T47D (cell line): ENCODE data around the gene KDM5A.
"Not testable (repeated sequence)": the region's sequence is repeated elsewhere in the genome, so short reads cannot be mapped to it uniquely, and the experiment has no call there.

ENCODE experiments used
- DNase-seq, 2 experiments: peaks; one replicate each; pipeline versions ENCODE4 v3.0.0 to v3.0.0-alpha.2; 2011 to 2012; ENCODE audit warnings: low read depth in 1 of 2, low spot score in 1 of 2
- JUND ChIP-seq: IDR thresholded peaks from 2 replicates; pipeline ENCODE4 v1.6.1; 2012; ENCODE audit warnings: low read depth
- in situ Hi-C: cut with HindIII; loops from 2 replicates; pipeline ENCODE4 v1.10.0; 2016; ENCODE audit warnings: low sequenced_read_pairs, low pct_unique_long_range_greater_than_20kb

The KDM5A gene

GRCh38 chr12:238736-239398, 150.3 kb downstream of the KDM5A start:
- no peak for TF ChIP-seq JUND
- in situ Hi-C loops, result no loop called here
- no peak for DNase-seq

- no peak for TF ChIP-seq JUND
Observed at GRCh38 chr12:238116-238515, 151.0 kb downstream of the KDM5A start.

GRCh38 chr12:237026-237815, 151.9 kb downstream of the KDM5A start:
- no peak for DNase-seq
- in situ Hi-C loops, result no loop called here
- TF ChIP-seq JUND, result no peak

More at GRCh38 chr12:238116-238515, 151.0 kb downstream of the KDM5A start:
- no peak for DNase-seq
- in situ Hi-C loops, result no loop called here

GRCh38 chr12:236445-236844, 152.7 kb downstream of the KDM5A start:
- TF ChIP-seq JUND, result no peak
- in situ Hi-C loops, result no loop called here
- no peak for DNase-seq

GRCh38 chr12:235967-236366, 153.2 kb downstream of the KDM5A start:
- not testable (repeated sequence) for DNase-seq

GRCh38 chr12:234891-235415, 154.2 kb downstream of the KDM5A start:
- DNase-seq, result no peak
- no peak for TF ChIP-seq JUND
- in situ Hi-C loops, result no loop called here

More at GRCh38 chr12:235967-236366, 153.2 kb downstream of the KDM5A start:
- in situ Hi-C loops, result not testable (repeated sequence)

GRCh38 chr12:234019-234418, 155.1 kb downstream of the KDM5A start:
- in situ Hi-C loops, result no loop called here
- no peak for TF ChIP-seq JUND
- no peak for DNase-seq

GRCh38 chr12:233615-233968, 155.5 kb downstream of the KDM5A start:
- TF ChIP-seq JUND, result no peak
- in situ Hi-C loops, result no loop called here
- no peak for DNase-seq

- no peak for TF ChIP-seq JUND
- DNase-seq, result no peak
- in situ Hi-C loops, result no loop called here
Observed at GRCh38 chr12:232731-233614, 156.1 kb downstream of the KDM5A start.

GRCh38 chr12:230925-231671, 158.0 kb downstream of the KDM5A start:
- TF ChIP-seq JUND, result no peak
- no peak for DNase-seq
- in situ Hi-C loops, result no loop called here
